ENCODE data around the gene PIP4K2C.

- no peak for TF ChIP-seq CTCF (conservative IDR thresholded peaks at IDR 0.05; ENCODE audit: low read length)
- no peak for TF ChIP-seq EZH2phosphoT487 (IDR thresholded peaks at IDR 0.05; ENCODE audit: borderline replicate concordance, low read depth, low read length)
Observed at GRCh38 chr12:57568838-57569237, 22.2 kb upstream of the PIP4K2C start.

Data from OCI-LY7 (cell line).